Measurements from ENCODE around the gene BUD13. TPM values are rescaled to one million over a fixed set of nuclear protein-coding genes. Genes with fewer than 3 reads are reported as not detected.

BUD13 gene
- total and polyA plus RNA-seq, 2 of the 4 experiments (the other 2 are of a cell fraction) = 11.2 to 14.0 TPM

DNA sequence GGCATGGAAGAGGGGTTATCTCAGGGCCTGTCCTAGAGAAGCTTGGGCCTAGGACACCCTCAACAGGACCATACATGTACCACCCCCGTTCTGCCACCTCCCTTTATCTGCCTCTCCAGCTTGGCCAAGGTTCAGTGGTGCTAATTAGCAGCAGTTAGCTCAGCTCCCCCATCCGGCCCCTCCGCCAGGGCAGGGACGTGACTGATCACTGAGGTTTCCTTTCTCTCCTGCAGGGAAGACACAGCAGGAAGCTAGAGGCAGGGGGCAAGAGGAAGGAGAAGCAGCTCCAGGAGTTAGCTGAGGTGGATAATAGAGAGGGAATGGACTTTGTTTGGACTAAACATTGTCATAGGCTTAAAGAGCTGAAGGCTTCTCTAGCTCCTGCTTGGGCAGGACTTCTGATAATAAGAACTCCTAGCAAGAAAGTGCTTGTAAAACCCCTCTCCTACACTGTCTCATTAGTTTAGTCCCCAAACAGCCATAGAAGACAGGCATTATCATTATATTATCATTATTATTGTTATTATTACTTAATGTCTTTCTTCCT lies 53.8 kb downstream of the BUD13 start:
- H2BK5ac ChIP-seq (ENCODE audit: low read depth, low read length, poor library complexity, severe bottlenecking) = no peak overlapping the region
- DNase-seq (no peak), ATAC-seq (ENCODE audit: low read depth) (no peak)
- H4K8ac ChIP-seq (ENCODE audit: low read depth in 2 of 2, low read length in 2 of 2) = no peak overlapping the region
- H3K4ac ChIP-seq (ENCODE audit: low read depth, low read length) = no peak overlapping the region
- H3K4me1 ChIP-seq (ENCODE audit: control insufficient read depth, insufficient read depth, low read length) = no peaks in the 10 kb centered on the region
- POLR2A ChIA-PET (ENCODE audit: unreplicated experiment) = no interaction called here
- H3K18ac ChIP-seq (ENCODE audit: low read depth, low read length) = no peak overlapping the region
- intact Hi-C loops (cut with micrococcal nuclease) = no loop called here
- no peak overlapping the region for H2AK9ac ChIP-seq (replicated peaks; ENCODE audit: low read depth, low read length, poor library complexity)
- dilution Hi-C loops (cut with HindIII; ENCODE audit: low sequenced_read_pairs, unreplicated experiment) = no loop called here
- CTCF ChIA-PET = no interaction called here
- no peak overlapping the region for H3K4me2 ChIP-seq (ENCODE audit: low read depth, low read length)
- no peaks in the 10 kb centered on the region for H3K9me1 ChIP-seq (ENCODE audit: insufficient read depth, low read length)
- H3K79me1 ChIP-seq (ENCODE audit: low read depth in 1 of 2, low read length in 2 of 2) = no peaks in the 10 kb centered on the region
- no peak overlapping the region for H2BK120ac ChIP-seq (ENCODE audit: low read depth, low read length)
- H4K5ac ChIP-seq (ENCODE audit: low read depth, low read length) = no peak overlapping the region
- H3K27ac ChIP-seq (ENCODE audit: insufficient read depth, low read length) = no peak overlapping the region
- H3K9ac ChIP-seq (ENCODE audit: low read depth, low read length) = no peak overlapping the region
- no peak overlapping the region for H3K56ac ChIP-seq (ENCODE audit: extremely low read depth, insufficient read depth, low read length)
- no peak overlapping the region for H3K14ac ChIP-seq (replicated peaks; ENCODE audit: low read depth, low read length)
- in situ Hi-C loops (cut with MboI; ENCODE audit: low sequenced_read_pairs) = no loop called here
- TF ChIP-seq, protein P1, sequence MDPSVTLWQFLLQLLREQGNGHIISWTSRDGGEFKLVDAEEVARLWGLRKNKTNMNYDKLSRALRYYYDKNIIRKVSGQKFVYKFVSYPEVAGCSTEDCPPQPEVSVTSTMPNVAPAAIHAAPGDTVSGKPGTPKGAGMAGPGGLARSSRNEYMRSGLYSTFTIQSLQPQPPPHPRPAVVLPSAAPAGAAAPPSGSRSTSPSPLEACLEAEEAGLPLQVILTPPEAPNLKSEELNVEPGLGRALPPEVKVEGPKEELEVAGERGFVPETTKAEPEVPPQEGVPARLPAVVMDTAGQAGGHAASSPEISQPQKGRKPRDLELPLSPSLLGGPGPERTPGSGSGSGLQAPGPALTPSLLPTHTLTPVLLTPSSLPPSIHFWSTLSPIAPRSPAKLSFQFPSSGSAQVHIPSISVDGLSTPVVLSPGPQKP (IDR thresholded peaks at IDR 0.05; ENCODE audit: borderline replicate concordance, low read depth, low read length) = no peak
- TF ChIP-seq RCOR1 (IDR thresholded peaks at IDR 0.05; ENCODE audit: insufficient replicate concordance, low read length) (no peak), CEBPB (IDR thresholded peaks at IDR 0.05; ENCODE audit: low read depth, low read length) (no peak), CHD1 (IDR thresholded peaks at IDR 0.05; ENCODE audit: low read depth, low read length) (no peak), MAFK (IDR thresholded peaks at IDR 0.05; ENCODE audit: low read depth, low read length) (no peak), POLR2A (IDR thresholded peaks at IDR 0.05; ENCODE audit: low read depth, low read length) (no peak), RFX5 (IDR thresholded peaks at IDR 0.05; ENCODE audit: low read depth, low read length) (no peak), RAD21 (IDR thresholded peaks at IDR 0.05; ENCODE audit: low read length) (no peak), FOS (IDR thresholded peaks at IDR 0.05; ENCODE audit: low read depth, low read length) (no peak), SMC3 (IDR thresholded peaks at IDR 0.05; ENCODE audit: low read depth, low read length) (no peak), MXI1 (IDR thresholded peaks at IDR 0.05; ENCODE audit: borderline replicate concordance, low read depth, low read length) (no peak), MAZ (IDR thresholded peaks at IDR 0.05; ENCODE audit: borderline replicate concordance, low read depth, low read length) (no peak), NFE2L2 (IDR thresholded peaks at IDR 0.05; ENCODE audit: low read depth, low read length) (no peak), BHLHE40 (IDR thresholded peaks at IDR 0.05; ENCODE audit: low read depth, low read length) (no peak)
- TF ChIP-seq, protein P2, sequence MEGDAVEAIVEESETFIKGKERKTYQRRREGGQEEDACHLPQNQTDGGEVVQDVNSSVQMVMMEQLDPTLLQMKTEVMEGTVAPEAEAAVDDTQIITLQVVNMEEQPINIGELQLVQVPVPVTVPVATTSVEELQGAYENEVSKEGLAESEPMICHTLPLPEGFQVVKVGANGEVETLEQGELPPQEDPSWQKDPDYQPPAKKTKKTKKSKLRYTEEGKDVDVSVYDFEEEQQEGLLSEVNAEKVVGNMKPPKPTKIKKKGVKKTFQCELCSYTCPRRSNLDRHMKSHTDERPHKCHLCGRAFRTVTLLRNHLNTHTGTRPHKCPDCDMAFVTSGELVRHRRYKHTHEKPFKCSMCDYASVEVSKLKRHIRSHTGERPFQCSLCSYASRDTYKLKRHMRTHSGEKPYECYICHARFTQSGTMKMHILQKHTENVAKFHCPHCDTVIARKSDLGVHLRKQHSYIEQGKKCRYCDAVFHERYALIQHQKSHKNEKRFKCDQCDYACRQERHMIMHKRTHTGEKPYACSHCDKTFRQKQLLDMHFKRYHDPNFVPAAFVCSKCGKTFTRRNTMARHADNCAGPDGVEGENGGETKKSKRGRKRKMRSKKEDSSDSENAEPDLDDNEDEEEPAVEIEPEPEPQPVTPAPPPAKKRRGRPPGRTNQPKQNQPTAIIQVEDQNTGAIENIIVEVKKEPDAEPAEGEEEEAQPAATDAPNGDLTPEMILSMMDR (conservative IDR thresholded peaks at IDR 0.05; ENCODE audit: low read depth, low read length) = no peak
- TF ChIP-seq, protein P3, sequence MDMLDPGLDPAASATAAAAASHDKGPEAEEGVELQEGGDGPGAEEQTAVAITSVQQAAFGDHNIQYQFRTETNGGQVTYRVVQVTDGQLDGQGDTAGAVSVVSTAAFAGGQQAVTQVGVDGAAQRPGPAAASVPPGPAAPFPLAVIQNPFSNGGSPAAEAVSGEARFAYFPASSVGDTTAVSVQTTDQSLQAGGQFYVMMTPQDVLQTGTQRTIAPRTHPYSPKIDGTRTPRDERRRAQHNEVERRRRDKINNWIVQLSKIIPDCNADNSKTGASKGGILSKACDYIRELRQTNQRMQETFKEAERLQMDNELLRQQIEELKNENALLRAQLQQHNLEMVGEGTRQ (IDR thresholded peaks at IDR 0.05; ENCODE audit: low read depth, low read length) = no peak
- H2AFZ ChIP-seq (replicated peaks; ENCODE audit: low read length, poor library complexity) = peak overlapping the region; percentile 10
- WGBS, 2 experiments (ENCODE audit: extremely low coverage in 2 of 2, insufficient read length in 1 of 2) = no CpG with 5 or more reads among the region's 4 CpGs
- no peaks in the 10 kb centered on the region for H3K36me3 ChIP-seq (ENCODE audit: control insufficient read depth, insufficient read depth, low read length)
- no peak overlapping the region for H3K4me3 ChIP-seq (ENCODE audit: insufficient read depth, low read depth, low read length)
- BruUV-seq (replicated peaks) = no TSS peak
- no peak overlapping the region for H2BK20ac ChIP-seq (ENCODE audit: low read depth, low read length)
- H3K9me3 ChIP-seq (ENCODE audit: control insufficient read depth, insufficient read depth, low read length) = no peaks in the 10 kb centered on the region
- H3K23ac ChIP-seq (ENCODE audit: low read depth, low read length) = no peak overlapping the region
- no peak overlapping the region for H2AK5ac ChIP-seq (ENCODE audit: low read depth, low read length)
- no peak overlapping the region for H2BK15ac ChIP-seq (ENCODE audit: low read depth, low read length)
- H3K27me3 ChIP-seq (ENCODE audit: control insufficient read depth, insufficient read depth, low read length) = peaks cover 48% of the 10 kb centered on the region
- H4K20me1 ChIP-seq (ENCODE audit: insufficient read depth, low read length) = no peaks in the 10 kb centered on the region
- no peak overlapping the region for H4K91ac ChIP-seq (ENCODE audit: insufficient read depth, low read depth, low read length)

All from IMR-90 (cell line).